Adrenal gland (tissue), 12 donors: ENCODE data around the gene TRIM46. TPM values are rescaled to one million over a fixed set of nuclear protein-coding genes. Genes with fewer than 3 reads are reported as not detected.
"Not testable (repeated sequence)": the region's sequence is repeated elsewhere in the genome, so short reads cannot be mapped to it uniquely, and the experiment has no call there.

Source experiments
- DNase-seq, 7 donors: peaks; one replicate each; pipeline ENCODE4 v3.0.0-alpha.2; 2019 to 2020
- H3K27ac ChIP-seq, 5 donors: fragments of 200-600 bp; sonication (generic) in 4 of 5; 1 replicate in 3 of 5; 2 replicates in 2 of 5; pipeline versions ENCODE4 v1.5.1 to v1.8.0; 2016 to 2020; ENCODE audit warnings: mild to moderate bottlenecking in 1 of 5
- H3K27me3 ChIP-seq: fragments of 200-600 bp; 2 replicates; pipeline ENCODE4 v1.8.0; 2021
- H3K36me3 ChIP-seq, 2 donors: fragments of 200-600 bp; replicated peaks in 1 of 2; 1 replicate in 1 of 2; 2 replicates in 1 of 2; pipeline versions ENCODE4 v1.5.1 to v1.8.0; 2018 to 2022
- H3K4me1 ChIP-seq, 2 donors: fragments of 200-600 bp; replicated peaks in 1 of 2; 1 replicate in 1 of 2; 2 replicates in 1 of 2; pipeline versions ENCODE4 v1.5.1 to v1.8.0; 2018 to 2021
- H3K4me3 ChIP-seq, 4 donors: fragments of 200-600 bp; sonication (generic) in 3 of 4; one replicate each; pipeline ENCODE4 v1.5.1; 2016 to 2018
- H3K9me3 ChIP-seq, 3 donors: fragments of 200-600 bp; sonication (generic) in 1 of 3; replicated peaks in 1 of 3; 1 replicate in 2 of 3; 2 replicates in 1 of 3; pipeline versions ENCODE4 v1.5.1 to v1.8.0; 2016 to 2021
- CTCF ChIP-seq, 6 experiments: fragments of 450-650 bp in 4 of 6; fragments of 200-600 bp in 2 of 6; sonication (generic) in 1 of 6; IDR thresholded peaks; 1 replicate in 5 of 6; 2 replicates in 1 of 6; pipeline versions ENCODE4 v1.5.1 to v1.8.0; 2016 to 2021; ENCODE audit warnings: antibody characterized with exemption in 6 of 6, mild to moderate bottlenecking in 2 of 6, moderate library complexity in 1 of 6
- POLR2A ChIP-seq, 2 donors: fragments of 450-650 bp; IDR thresholded peaks; one replicate each; pipeline ENCODE4 v1.6.1; 2017; ENCODE audit warnings: antibody characterized with exemption in 2 of 2, mild to moderate bottlenecking in 2 of 2, moderate library complexity in 1 of 2
- WGBS, 4 donors: extraction: QIAGEN DNeasy Blood & Tissue Kit in 2 of 4; methylation state at CpG; one replicate each; pipeline versions ENCODE4 v1.1.5 to v1.1.7; 2013 to 2017; 5-methylcytosine and 5-hydroxymethylcytosine counted together
- intact Hi-C, 2 donors: fragments of 100-400 bp; cut with DNase I; formaldehyde crosslinking; loops; one replicate each; pipeline versions ENCODE4 v1.14.1 to v1.15.0; 2022 to 2023
- polyA plus RNA-seq, 3 donors: library from polyadenylated mRNA; stranded (reverse); fragments of 200-250 nt in 2 of 3; fragments of 350-450 nt in 1 of 3; fragmentation: Illumina TruSeq in 1 of 3; extraction: RNeasy Lipid Tissue Mini Kit (QIAGEN cat#74804) in 1 of 3; gene quantifications; one replicate each; pipeline ENCODE4 v1.2.3, GENCODE V29; 2013 to 2014
- total RNA-seq, 9 donors: library from RNA; depleted of rRNA in 4 of 9; stranded (reverse); fragments of >200 nt in 4 of 9; fragments of 120-200 nt in 1 of 9; fragmentation: NEBNext Ultra II Directional in 1 of 9; extraction: Animal tissue kit (Norgen Biotek cat#: 25700) in 1 of 9; gene quantifications; one replicate each; pipeline versions ENCODE4 v1.1.0 to v1.2.4, GENCODE V29; 2013 to 2023
- donor health status: healthy with polysubstance abuse.
- donor health status: Bipolar disorder and iron deficiency.
- donor health status: DM: yes; HTN: yes; CAD: no.
- donor health status: DM: no; HTN: no; CAD: no.
- donor health status: DM: no; HTN: no; CAD: no.
- donor health status: DM: yes; HTN: yes; CAD: no.

The TRIM46 gene
- total and polyA plus RNA-seq, 12 donors: 0.19 to 5.6 (median 0.59) TPM; not detected in 2

DNA sequence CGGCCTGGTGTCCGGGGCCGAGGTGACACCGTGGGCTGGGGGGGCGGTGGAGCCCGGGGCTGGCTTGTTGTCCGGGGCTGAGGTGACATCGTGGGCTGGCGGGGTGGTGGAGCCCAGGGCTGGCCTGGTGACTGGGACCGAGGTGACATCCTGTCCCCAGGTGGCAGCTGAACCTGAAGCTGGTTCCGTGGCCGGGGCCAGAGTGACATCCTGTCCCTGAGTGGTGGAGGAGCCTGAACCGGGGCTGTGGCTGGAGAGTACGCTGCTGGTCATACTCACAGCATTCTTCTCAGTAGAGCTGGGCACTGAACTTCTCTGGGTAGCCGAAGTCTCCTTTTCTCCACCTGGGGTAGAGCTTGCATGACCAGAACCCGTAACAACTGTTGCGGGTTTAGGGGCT is 18.3 kb downstream of the TRIM46 start:
- Histone ChIP-seq H3K36me3 (no peaks in the 10 kb centered on the region), H3K27ac (peak overlapping the region in 1 of 5 donors; percentile 91), H3K4me3 (no peak overlapping the region), H3K9me3 (no peaks in the 10 kb centered on the region), H3K27me3 (no peaks in the 10 kb centered on the region), H3K4me1 (peaks cover 20 to 36% of the 10 kb centered on the region in 2 donors)
- WGBS, 4 donors: 86 to 94% (median 91%) methylated on average over 5 to 17 of the region's 17 CpGs
- peak in 1 of 7 donors; percentile 38 for DNase-seq
- intact Hi-C loops: no loop called here
- no peak for TF ChIP-seq CTCF (IDR thresholded peaks at IDR 0.05)
- no peak for TF ChIP-seq POLR2A (IDR thresholded peaks at IDR 0.05)

DNA sequence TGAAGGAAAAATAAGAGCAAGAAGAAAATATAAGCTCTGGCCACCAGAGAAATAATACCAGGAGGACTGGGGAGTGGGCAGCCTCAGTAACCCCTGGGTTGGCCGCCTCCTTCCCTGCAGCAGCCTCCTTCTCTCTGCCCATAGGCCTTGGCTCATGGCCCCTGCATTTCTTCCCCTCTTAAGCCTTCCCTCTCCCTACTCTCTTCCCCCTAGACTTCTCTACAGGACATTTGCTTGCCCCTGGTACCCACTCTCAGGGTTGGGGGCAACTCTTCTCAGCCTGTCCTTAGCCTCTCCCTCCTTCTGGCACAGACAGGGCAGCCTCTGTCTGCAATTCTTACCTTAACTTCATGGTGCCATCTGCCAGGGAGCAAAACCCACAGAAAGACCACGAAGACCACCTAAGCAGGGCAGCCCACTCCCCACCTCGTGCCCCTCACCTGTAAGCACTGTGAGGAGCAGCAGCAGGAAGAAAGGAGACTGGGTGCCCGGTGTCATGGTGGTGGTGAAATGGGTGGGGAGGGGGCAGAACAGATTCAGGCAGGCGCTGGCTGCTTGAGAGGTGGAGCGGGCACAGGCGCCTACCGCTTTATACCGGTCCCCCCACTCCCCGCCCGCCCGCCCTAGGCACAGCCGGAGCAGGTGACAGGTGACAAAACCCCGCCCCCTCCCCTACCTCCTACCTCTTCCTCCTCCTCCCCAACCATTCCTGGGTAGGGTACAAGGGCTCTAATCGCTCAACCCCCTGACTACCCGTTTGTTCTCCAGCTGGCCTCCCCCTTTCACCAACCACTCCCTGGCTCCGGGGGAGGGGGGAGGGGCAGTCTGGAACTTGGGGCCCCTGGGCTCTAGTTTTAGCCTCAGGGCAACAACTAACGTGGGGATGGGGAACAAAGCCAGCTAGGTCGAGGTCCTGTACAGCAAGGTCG is 19.0 kb downstream of the TRIM46 start:
- DNase-seq: peak in 1 of 7 donors; percentile 42
- Histone ChIP-seq H3K27me3 (no peaks in the 10 kb centered on the region), H3K27ac (peak overlapping the region in 4 of 5 donors; percentile 39 to 91 (median 70)), H3K4me3 (peak overlapping the region in 1 of 4 donors; percentile 59), H3K9me3 (no peaks in the 10 kb centered on the region), H3K4me1 (peaks cover 24 to 40% of the 10 kb centered on the region in 2 donors), H3K36me3 (no peaks in the 10 kb centered on the region)
- 27 to 50% (median 47%) methylated on average over 9 to 20 of the region's 20 CpGs for WGBS, 4 donors
- intact Hi-C loops: no loop called here
- no peak for TF ChIP-seq CTCF (IDR thresholded peaks at IDR 0.05)
- TF ChIP-seq POLR2A (IDR thresholded peaks at IDR 0.05): no peak

DNA sequence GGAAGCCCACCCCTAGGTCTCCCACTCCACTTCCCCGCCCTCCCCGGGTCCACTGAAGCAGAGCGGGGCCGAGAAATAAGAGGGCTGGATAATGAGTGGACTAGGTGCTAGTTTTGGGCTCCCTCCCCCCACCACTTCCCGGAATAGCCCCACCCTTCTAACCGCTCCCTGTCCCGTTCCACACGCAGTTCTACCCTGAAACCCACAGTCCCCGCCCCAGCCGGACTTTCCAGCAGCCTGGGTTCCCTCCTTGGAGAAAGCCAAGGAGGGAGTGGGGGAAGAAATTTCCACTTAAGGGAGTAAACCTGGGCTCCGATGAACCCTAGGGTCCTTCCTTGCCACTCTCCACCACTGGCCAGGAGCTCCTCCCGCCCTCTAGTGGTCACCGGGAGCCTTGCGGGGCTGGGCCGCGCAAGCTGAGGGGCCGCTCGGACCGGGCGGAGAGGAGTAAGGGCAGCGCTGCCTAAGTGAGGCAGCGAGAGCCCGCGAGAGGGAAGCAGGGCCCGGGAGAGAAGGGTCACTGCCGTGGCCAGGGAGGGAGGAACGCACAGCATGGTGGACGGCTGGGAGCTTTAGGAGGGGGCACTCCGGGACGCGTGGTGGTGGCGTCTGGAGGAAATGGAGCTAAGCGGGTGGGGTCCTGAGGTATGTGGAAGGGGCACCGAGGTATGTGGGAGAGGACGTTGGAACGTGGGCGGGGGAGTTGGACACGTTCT is 19.8 kb downstream of the TRIM46 start:
- intact Hi-C loops: no loop called here
- no peaks in the 10 kb centered on the region for H3K36me3 ChIP-seq
- DNase-seq: peak; percentile 84 to 90 (median 87)
- H3K4me3 ChIP-seq: peak overlapping the region in 3 of 4 donors; percentile 1 to 59 (median 25)
- 1% methylated on average over 22 to 38 of the region's 38 CpGs for WGBS, 4 donors
- peak in 1 of 2 donors; percentile 52 for TF ChIP-seq POLR2A (IDR thresholded peaks at IDR 0.05)
- peak; percentile 93 to 97 (median 95) for TF ChIP-seq CTCF (IDR thresholded peaks at IDR 0.05)
- no peaks in the 10 kb centered on the region for H3K27me3 ChIP-seq
- peak overlapping the region; percentile 39 to 91 (median 60) for H3K27ac ChIP-seq
- H3K9me3 ChIP-seq: no peaks in the 10 kb centered on the region
- peaks cover 26 to 45% of the 10 kb centered on the region in 2 donors for H3K4me1 ChIP-seq

GRCh38 chr1:155193991-155194240 is 20.3 kb downstream of the TRIM46 start:
- H3K9me3 ChIP-seq, DNase-seq, H3K27me3 ChIP-seq, intact Hi-C loops, H3K36me3 ChIP-seq: not testable (repeated sequence)
- Histone ChIP-seq H3K27ac (peak overlapping the region in 4 of 5 donors; percentile 60 to 91 (median 73)), H3K4me1 (peaks cover 26 to 45% of the 10 kb centered on the region in 2 donors), H3K4me3 (peak overlapping the region in 3 of 4 donors; percentile 1 to 59 (median 25))
- WGBS, 4 donors: 6 to 14% (median 10%) methylated on average over 9 to 16 of the region's 16 CpGs
